ENCODE data around the gene CCNG2.

Gene CCNG2

DNA sequence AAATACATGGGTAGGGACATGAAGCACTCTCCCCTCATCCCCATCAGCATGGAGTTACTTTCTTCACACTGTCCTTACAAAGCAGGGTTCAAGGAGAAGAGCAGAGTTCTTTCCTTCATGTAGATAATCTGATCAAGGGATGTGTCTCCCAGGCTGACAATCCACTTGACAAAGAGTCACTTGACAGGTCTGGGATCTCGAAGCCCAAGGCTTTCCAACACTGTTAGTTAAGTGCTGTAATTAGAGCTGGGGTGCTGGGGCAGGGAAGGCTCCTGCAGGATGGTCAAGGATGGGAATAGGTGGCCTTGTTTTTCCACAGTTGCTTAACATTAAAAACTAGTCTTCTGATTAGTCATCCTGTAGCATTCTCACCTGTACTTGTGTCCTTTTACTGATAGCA lies 38.0 kb downstream of the CCNG2 start:
- Histone ChIP-seq H3K9me3 (ENCODE audit: control insufficient read depth, low read depth, low read length) (no peaks in the 10 kb centered on the region), H3K9ac (ENCODE audit: low read length) (no peak overlapping the region), H3K27me3 (ENCODE audit: control insufficient read depth, insufficient read depth, low read length) (peaks cover 11% of the 10 kb centered on the region), H3K4me1 (ENCODE audit: control insufficient read depth, low read depth, low read length) (no peaks in the 10 kb centered on the region), H3K27ac (ENCODE audit: low read length) (no peak overlapping the region), H3K4me3 (ENCODE audit: low read length) (no peak overlapping the region), H3K36me3 (ENCODE audit: control insufficient read depth, low read depth, low read length) (no peaks in the 10 kb centered on the region)

DNA sequence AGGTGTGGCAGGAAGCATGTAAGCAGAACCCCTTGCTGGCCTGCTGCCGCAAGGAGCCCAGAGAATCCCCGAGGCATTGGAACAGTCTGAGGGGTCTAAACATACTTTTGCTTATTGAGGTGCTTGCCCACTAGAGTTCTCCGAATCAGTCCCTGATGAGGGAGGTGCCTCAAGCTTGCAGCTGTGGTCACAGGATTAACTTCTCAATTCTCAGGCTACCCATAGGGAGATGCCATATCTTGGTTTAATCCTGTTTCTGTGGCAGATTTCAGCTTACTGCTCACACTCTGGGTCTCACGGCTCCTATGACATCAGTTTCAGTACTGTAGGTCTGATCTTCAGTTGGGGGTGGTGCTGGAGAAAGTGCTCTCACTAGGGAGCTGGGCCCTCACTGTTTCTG lies 39.9 kb downstream of the CCNG2 start:
- H3K27me3 ChIP-seq (ENCODE audit: control insufficient read depth, insufficient read depth, low read length): peaks cover 11% of the 10 kb centered on the region
- H3K9ac ChIP-seq (ENCODE audit: low read length): no peak overlapping the region
- no peaks in the 10 kb centered on the region for H3K36me3 ChIP-seq (ENCODE audit: control insufficient read depth, low read depth, low read length)
- H3K4me1 ChIP-seq (ENCODE audit: control insufficient read depth, low read depth, low read length): no peaks in the 10 kb centered on the region
- no peak overlapping the region for H3K27ac ChIP-seq (ENCODE audit: low read length)
- no peaks in the 10 kb centered on the region for H3K9me3 ChIP-seq (ENCODE audit: control insufficient read depth, low read depth, low read length)
- H3K4me3 ChIP-seq (ENCODE audit: low read length): no peak overlapping the region

- H3K4me1 ChIP-seq (ENCODE audit: control insufficient read depth, low read depth, low read length): no peaks in the 10 kb centered on the region
- no peaks in the 10 kb centered on the region for H3K9me3 ChIP-seq (ENCODE audit: control insufficient read depth, low read depth, low read length)
- no peak overlapping the region for H3K9ac ChIP-seq (ENCODE audit: low read length)
- no peaks in the 10 kb centered on the region for H3K36me3 ChIP-seq (ENCODE audit: control insufficient read depth, low read depth, low read length)
- no peak overlapping the region for H3K27ac ChIP-seq (ENCODE audit: low read length)
- H3K4me3 ChIP-seq (ENCODE audit: low read length): no peak overlapping the region
- peaks cover 11% of the 10 kb centered on the region for H3K27me3 ChIP-seq (ENCODE audit: control insufficient read depth, insufficient read depth, low read length)
These were observed 40.4 kb downstream of the CCNG2 start for GRCh38 chr4:77197361-77197760.

DNA sequence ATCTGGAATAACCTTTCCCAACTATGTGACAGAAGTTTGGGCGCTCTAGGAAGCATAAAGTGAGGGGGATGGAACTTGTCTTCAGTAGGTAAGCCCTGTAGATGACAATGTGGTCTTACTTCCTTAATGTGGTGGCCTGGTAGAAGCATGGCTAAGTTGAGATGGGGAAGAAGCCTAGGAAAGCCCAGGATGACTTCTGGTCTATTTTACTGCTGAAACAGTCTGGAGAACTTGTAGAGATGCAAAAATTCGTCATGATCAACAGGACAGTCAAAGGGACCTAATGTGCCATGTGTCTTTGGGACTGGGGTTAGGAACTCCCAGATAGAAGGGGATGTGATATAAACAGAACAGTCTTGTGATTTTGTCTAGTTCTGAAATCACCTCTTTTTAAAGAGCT lies 40.8 kb downstream of the CCNG2 start:
- no peak overlapping the region for H3K9ac ChIP-seq (ENCODE audit: low read length)
- H3K4me3 ChIP-seq (ENCODE audit: low read length): no peak overlapping the region
- H3K4me1 ChIP-seq (ENCODE audit: control insufficient read depth, low read depth, low read length): no peaks in the 10 kb centered on the region
- H3K9me3 ChIP-seq (ENCODE audit: control insufficient read depth, low read depth, low read length): no peaks in the 10 kb centered on the region
- H3K27me3 ChIP-seq (ENCODE audit: control insufficient read depth, insufficient read depth, low read length): peaks cover 11% of the 10 kb centered on the region
- H3K36me3 ChIP-seq (ENCODE audit: control insufficient read depth, low read depth, low read length): no peaks in the 10 kb centered on the region
- no peak overlapping the region for H3K27ac ChIP-seq (ENCODE audit: low read length)

GRCh38 chr4:77199276-77199675 lies 42.3 kb downstream of the CCNG2 start:
- Histone ChIP-seq H3K36me3 (ENCODE audit: control insufficient read depth, low read depth, low read length) (no peaks in the 10 kb centered on the region), H3K27ac (ENCODE audit: low read length) (no peak overlapping the region), H3K4me1 (ENCODE audit: control insufficient read depth, low read depth, low read length) (no peaks in the 10 kb centered on the region), H3K4me3 (ENCODE audit: low read length) (no peak overlapping the region), H3K27me3 (ENCODE audit: control insufficient read depth, insufficient read depth, low read length) (peaks cover 4% of the 10 kb centered on the region), H3K9ac (ENCODE audit: low read length) (no peak overlapping the region), H3K9me3 (ENCODE audit: control insufficient read depth, low read depth, low read length) (no peaks in the 10 kb centered on the region)

GRCh38 chr4:77199701-77200100 lies 42.7 kb downstream of the CCNG2 start:
- no peaks in the 10 kb centered on the region for H3K4me1 ChIP-seq (ENCODE audit: control insufficient read depth, low read depth, low read length)
- no peaks in the 10 kb centered on the region for H3K9me3 ChIP-seq (ENCODE audit: control insufficient read depth, low read depth, low read length)
- H3K36me3 ChIP-seq (ENCODE audit: control insufficient read depth, low read depth, low read length): no peaks in the 10 kb centered on the region
- no peaks in the 10 kb centered on the region for H3K27me3 ChIP-seq (ENCODE audit: control insufficient read depth, insufficient read depth, low read length)
- no peak overlapping the region for H3K4me3 ChIP-seq (ENCODE audit: low read length)
- no peak overlapping the region for H3K27ac ChIP-seq (ENCODE audit: low read length)
- no peak overlapping the region for H3K9ac ChIP-seq (ENCODE audit: low read length)

GRCh38 chr4:77201343-77201742 lies 44.3 kb downstream of the CCNG2 start:
- H3K9ac ChIP-seq (ENCODE audit: low read length): no peak overlapping the region
- no peaks in the 10 kb centered on the region for H3K4me1 ChIP-seq (ENCODE audit: control insufficient read depth, low read depth, low read length)
- H3K27me3 ChIP-seq (ENCODE audit: control insufficient read depth, insufficient read depth, low read length): no peaks in the 10 kb centered on the region

GRCh38 chr4:77201857-77202256 lies 44.9 kb downstream of the CCNG2 start:
- H3K4me1 ChIP-seq (ENCODE audit: control insufficient read depth, low read depth, low read length): no peaks in the 10 kb centered on the region
- H3K27ac ChIP-seq (ENCODE audit: low read length): no peak overlapping the region
- H3K9ac ChIP-seq (ENCODE audit: low read length): no peak overlapping the region
- H3K36me3 ChIP-seq (ENCODE audit: control insufficient read depth, low read depth, low read length): no peaks in the 10 kb centered on the region
- H3K9me3 ChIP-seq (ENCODE audit: control insufficient read depth, low read depth, low read length): no peaks in the 10 kb centered on the region
- H3K27me3 ChIP-seq (ENCODE audit: control insufficient read depth, insufficient read depth, low read length): no peaks in the 10 kb centered on the region
- H3K4me3 ChIP-seq (ENCODE audit: low read length): no peak overlapping the region

More at GRCh38 chr4:77201343-77201742, 44.3 kb downstream of the CCNG2 start:
- Histone ChIP-seq H3K27ac (ENCODE audit: low read length) (no peak overlapping the region), H3K36me3 (ENCODE audit: control insufficient read depth, low read depth, low read length) (no peaks in the 10 kb centered on the region), H3K9me3 (ENCODE audit: control insufficient read depth, low read depth, low read length) (no peaks in the 10 kb centered on the region), H3K4me3 (ENCODE audit: low read length) (no peak overlapping the region)

- Histone ChIP-seq H3K9me3 (ENCODE audit: control insufficient read depth, low read depth, low read length) (no peaks in the 10 kb centered on the region), H3K4me3 (ENCODE audit: low read length) (no peak overlapping the region), H3K4me1 (ENCODE audit: control insufficient read depth, low read depth, low read length) (no peaks in the 10 kb centered on the region), H3K27me3 (ENCODE audit: control insufficient read depth, insufficient read depth, low read length) (no peaks in the 10 kb centered on the region), H3K36me3 (ENCODE audit: control insufficient read depth, low read depth, low read length) (no peaks in the 10 kb centered on the region), H3K27ac (ENCODE audit: low read length) (no peak overlapping the region), H3K9ac (ENCODE audit: low read length) (no peak overlapping the region)
These were observed 45.5 kb downstream of the CCNG2 start for GRCh38 chr4:77202491-77202890.

DNA sequence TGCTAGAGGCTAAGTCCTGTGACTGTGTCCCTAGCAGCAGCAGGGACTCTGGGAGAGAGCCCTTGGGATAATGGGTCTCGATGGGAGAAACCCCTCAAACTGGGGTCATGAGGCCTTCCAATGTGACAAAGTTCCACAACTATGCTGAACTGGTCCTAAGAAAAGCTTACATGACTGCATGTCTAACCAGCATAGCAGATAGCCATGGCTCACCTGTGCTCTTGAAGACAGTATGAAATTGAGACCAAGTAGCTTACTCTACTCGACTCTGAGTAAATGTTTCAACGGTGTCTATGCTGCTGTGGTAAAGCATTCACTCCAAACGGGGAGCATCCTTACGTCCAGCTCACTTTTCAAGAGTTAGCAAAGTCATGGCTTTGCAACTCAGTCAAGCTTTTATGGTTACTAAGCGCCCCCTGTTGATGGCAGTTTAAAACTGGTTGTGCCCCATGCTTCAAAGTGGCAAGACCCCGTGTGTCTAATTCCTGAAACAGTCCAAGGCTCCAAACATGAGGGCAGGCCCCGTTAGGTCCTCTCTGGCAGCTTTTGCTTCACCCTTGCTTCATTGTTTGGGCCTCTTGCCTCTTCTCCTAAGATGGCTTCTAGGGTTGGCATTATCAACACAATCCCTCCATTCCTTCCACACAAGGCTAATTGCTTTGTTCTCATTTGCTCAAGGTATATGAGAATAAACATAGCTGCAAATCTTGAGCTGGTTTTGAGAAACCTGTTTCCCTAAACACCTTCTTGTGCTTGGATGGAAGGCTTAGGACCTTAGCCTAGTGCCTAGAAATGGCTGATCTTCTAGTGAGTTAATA lies 46.6 kb downstream of the CCNG2 start:
- Histone ChIP-seq H3K36me3 (ENCODE audit: control insufficient read depth, low read depth, low read length) (no peaks in the 10 kb centered on the region), H3K9me3 (ENCODE audit: control insufficient read depth, low read depth, low read length) (no peaks in the 10 kb centered on the region), H3K4me3 (ENCODE audit: low read length) (no peak overlapping the region), H3K4me1 (ENCODE audit: control insufficient read depth, low read depth, low read length) (no peaks in the 10 kb centered on the region), H3K27ac (ENCODE audit: low read length) (no peak overlapping the region), H3K9ac (ENCODE audit: low read length) (no peak overlapping the region), H3K27me3 (ENCODE audit: control insufficient read depth, insufficient read depth, low read length) (no peaks in the 10 kb centered on the region)

GRCh38 chr4:77204621-77205020 lies 47.6 kb downstream of the CCNG2 start:
- Histone ChIP-seq H3K27me3 (ENCODE audit: control insufficient read depth, insufficient read depth, low read length) (no peaks in the 10 kb centered on the region), H3K9me3 (ENCODE audit: control insufficient read depth, low read depth, low read length) (no peaks in the 10 kb centered on the region), H3K27ac (ENCODE audit: low read length) (no peak overlapping the region)

GRCh38 chr4:77209012-77209411 lies 52.0 kb downstream of the CCNG2 start:
- Histone ChIP-seq H3K36me3 (ENCODE audit: control insufficient read depth, low read depth, low read length) (no peaks in the 10 kb centered on the region), H3K27me3 (ENCODE audit: control insufficient read depth, insufficient read depth, low read length) (no peaks in the 10 kb centered on the region), H3K27ac (ENCODE audit: low read length) (no peak overlapping the region)

More at GRCh38 chr4:77204621-77205020, 47.6 kb downstream of the CCNG2 start:
- Histone ChIP-seq H3K36me3 (ENCODE audit: control insufficient read depth, low read depth, low read length) (no peaks in the 10 kb centered on the region), H3K4me1 (ENCODE audit: control insufficient read depth, low read depth, low read length) (no peaks in the 10 kb centered on the region), H3K4me3 (ENCODE audit: low read length) (no peak overlapping the region), H3K9ac (ENCODE audit: low read length) (no peak overlapping the region)

More at GRCh38 chr4:77209012-77209411, 52.0 kb downstream of the CCNG2 start:
- H3K9ac ChIP-seq (ENCODE audit: low read length): no peak overlapping the region
- H3K4me3 ChIP-seq (ENCODE audit: low read length): no peak overlapping the region
- H3K4me1 ChIP-seq (ENCODE audit: control insufficient read depth, low read depth, low read length): no peaks in the 10 kb centered on the region
- no peaks in the 10 kb centered on the region for H3K9me3 ChIP-seq (ENCODE audit: control insufficient read depth, low read depth, low read length)
